Left lung (tissue), 10 donors: Measurements from ENCODE around the gene HDAC9. TPM values are rescaled to one million over a fixed set of nuclear protein-coding genes. Genes with fewer than 3 reads are reported as not detected.

Experiments used
- ATAC-seq: fragments of 200-7000 bp; cut with Tn5 transposase; one replicate; pipeline ENCODE4 v1.9.1; 2020; ENCODE audit warnings: moderate library complexity
- DNase-seq, 4 donors: peaks; one replicate each; pipeline ENCODE4 v3.0.0-alpha.2; 2013 to 2020
- H3K27ac ChIP-seq, 2 donors: fragments of 200-600 bp; sonication (generic) in 1 of 2; one replicate each; pipeline versions ENCODE4 v1.5.0 to v1.8.0; 2020 to 2021
- H3K27me3 ChIP-seq, 2 donors: fragments of 200-600 bp; sonication (generic) in 1 of 2; one replicate each; pipeline versions ENCODE4 v1.5.0 to v1.8.0; 2020 to 2021
- H3K36me3 ChIP-seq, 2 donors: fragments of 200-600 bp; sonication (generic) in 1 of 2; one replicate each; pipeline versions ENCODE4 v1.5.0 to v1.8.0; 2020 to 2021
- H3K4me1 ChIP-seq, 2 donors: fragments of 200-600 bp; one replicate each; pipeline ENCODE4 v1.8.0; 2021
- H3K4me3 ChIP-seq, 2 donors: fragments of 200-600 bp; sonication (generic) in 1 of 2; one replicate each; pipeline versions ENCODE4 v1.5.0 to v1.8.0; 2020 to 2021; ENCODE audit warnings: mild to moderate bottlenecking in 1 of 2
- H3K9me3 ChIP-seq, 2 donors: fragments of 200-600 bp; sonication (generic) in 1 of 2; one replicate each; pipeline versions ENCODE4 v1.5.0 to v1.8.0; 2020 to 2021
- intact Hi-C, 2 donors: fragments of 100-400 bp; cut with DNase I; formaldehyde crosslinking; loops; one replicate each; pipeline versions ENCODE4 v1.11.2 to v1.14.2; 2022
- polyA plus RNA-seq, 6 donors: library from polyadenylated mRNA; unstranded; fragments of 120-200 nt; gene quantifications; one replicate each; pipeline ENCODE4 v1.2.1, GENCODE V29; 2013; ENCODE audit not compliant: insufficient read length in 6 of 6
- total RNA-seq, 2 donors: library from RNA; stranded (reverse); fragmentation: NEBNext Ultra II Directional; extraction: Animal tissue kit (Norgen Biotek cat#: 25700); gene quantifications; one replicate each; pipeline ENCODE4 v1.2.1, GENCODE V29; 2021
- TF ChIP-seq, protein P1 (sequence below), 2 donors: fragments of 200-600 bp; sonication (generic) in 1 of 2; IDR thresholded peaks; one replicate each; pipeline versions ENCODE4 v1.5.0 to v1.8.0; 2021; ENCODE audit warnings: antibody characterized with exemption in 2 of 2
- donor health status: DM: no; HTN: yes; CAD: no.
- donor health status: DM: no; HTN: no; CAD: no.

The HDAC9 gene
- total and polyA plus RNA-seq, 8 donors = 6.7 to 13.2 (median 9.6) TPM

DNA sequence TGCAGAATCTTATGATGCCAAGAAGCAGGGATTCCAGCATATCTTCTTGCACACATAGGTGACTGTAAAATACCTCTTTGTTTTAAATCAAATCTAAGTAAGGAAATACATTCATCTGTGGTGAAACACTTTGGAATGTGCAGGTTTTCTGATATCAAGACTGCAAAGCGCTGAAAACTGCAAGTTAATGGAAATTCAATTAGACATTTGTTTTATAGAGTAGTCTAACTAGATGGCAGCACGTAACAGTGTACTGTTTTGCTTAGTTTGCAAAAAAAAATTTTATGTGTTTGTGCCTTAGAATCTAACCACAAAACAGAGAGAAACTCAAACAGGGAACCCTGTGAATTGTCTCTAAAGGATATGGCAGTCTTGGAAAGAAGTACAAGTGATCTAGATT lies 259.2 kb downstream of the HDAC9 start:
- Histone ChIP-seq H3K4me3 (no peak overlapping the region), H3K9me3 (no peaks in the 10 kb centered on the region), H3K27ac (no peak overlapping the region), H3K27me3 (no peaks in the 10 kb centered on the region), H3K4me1 (no peaks in the 10 kb centered on the region), H3K36me3 (no peaks in the 10 kb centered on the region)
- TF ChIP-seq, protein P1, sequence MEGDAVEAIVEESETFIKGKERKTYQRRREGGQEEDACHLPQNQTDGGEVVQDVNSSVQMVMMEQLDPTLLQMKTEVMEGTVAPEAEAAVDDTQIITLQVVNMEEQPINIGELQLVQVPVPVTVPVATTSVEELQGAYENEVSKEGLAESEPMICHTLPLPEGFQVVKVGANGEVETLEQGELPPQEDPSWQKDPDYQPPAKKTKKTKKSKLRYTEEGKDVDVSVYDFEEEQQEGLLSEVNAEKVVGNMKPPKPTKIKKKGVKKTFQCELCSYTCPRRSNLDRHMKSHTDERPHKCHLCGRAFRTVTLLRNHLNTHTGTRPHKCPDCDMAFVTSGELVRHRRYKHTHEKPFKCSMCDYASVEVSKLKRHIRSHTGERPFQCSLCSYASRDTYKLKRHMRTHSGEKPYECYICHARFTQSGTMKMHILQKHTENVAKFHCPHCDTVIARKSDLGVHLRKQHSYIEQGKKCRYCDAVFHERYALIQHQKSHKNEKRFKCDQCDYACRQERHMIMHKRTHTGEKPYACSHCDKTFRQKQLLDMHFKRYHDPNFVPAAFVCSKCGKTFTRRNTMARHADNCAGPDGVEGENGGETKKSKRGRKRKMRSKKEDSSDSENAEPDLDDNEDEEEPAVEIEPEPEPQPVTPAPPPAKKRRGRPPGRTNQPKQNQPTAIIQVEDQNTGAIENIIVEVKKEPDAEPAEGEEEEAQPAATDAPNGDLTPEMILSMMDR (IDR thresholded peaks at IDR 0.05) = no peak
- intact Hi-C loops = no loop called here
- no peak for DNase-seq
- no peak for ATAC-seq

DNA sequence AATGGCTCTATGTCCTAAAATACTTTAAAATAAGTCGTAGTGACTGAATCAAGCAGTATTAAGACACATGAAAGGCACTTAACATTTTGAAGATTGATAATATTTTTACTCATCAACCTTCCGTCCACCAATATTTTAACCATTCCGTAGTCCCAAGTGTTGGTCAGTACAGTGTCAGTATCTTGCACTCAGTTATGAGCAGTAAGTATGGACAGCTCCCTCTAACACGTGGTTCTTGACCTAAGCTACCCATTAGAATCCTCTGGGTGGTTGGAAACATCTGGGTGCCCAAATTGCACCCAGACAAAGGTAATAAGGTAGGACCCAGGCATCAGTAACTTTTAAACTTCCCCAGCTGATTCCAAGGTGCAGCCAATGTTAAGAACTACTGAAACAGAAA lies 260.2 kb downstream of the HDAC9 start:
- H3K4me1 ChIP-seq = no peaks in the 10 kb centered on the region
- ATAC-seq = no peak
- no peaks in the 10 kb centered on the region for H3K27me3 ChIP-seq
- no peak overlapping the region for H3K27ac ChIP-seq
- intact Hi-C loops = no loop called here
- H3K9me3 ChIP-seq = no peaks in the 10 kb centered on the region
- no peak for DNase-seq
- H3K36me3 ChIP-seq = no peaks in the 10 kb centered on the region
- TF ChIP-seq, protein P1 (IDR thresholded peaks at IDR 0.05) = no peak
- H3K4me3 ChIP-seq = no peak overlapping the region

DNA sequence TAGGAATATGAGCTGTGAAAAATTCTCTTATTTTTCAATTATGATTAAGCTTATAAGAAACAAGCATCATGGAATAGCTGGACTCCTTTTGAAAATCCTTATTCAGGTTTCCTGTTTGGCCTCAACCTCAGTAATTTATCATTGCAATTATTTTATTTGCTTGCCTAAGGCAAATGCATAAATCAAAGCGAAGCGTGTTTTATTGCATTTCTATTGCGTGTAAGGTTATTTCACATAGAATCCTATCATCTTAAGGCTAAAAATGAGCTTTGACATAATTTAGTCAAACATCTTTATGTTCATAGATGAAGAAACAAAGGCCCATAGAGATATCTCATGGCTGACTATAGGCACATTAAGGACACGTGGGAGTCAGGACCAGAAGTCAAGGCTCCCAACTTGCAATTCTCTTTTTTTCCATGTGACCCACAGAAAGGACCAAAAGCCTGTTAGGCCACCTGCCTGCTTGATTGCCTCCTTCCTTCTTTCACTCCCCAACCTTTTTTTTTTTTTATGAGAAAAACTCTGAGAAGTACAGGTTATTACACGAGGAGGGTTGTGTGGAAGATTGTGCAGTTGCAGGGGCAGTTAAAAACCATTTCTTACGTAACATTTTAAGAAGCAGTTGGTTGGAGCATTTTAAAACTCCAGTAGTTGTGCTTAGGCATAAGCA lies 261.0 kb downstream of the HDAC9 start:
- Histone ChIP-seq H3K27me3 (no peaks in the 10 kb centered on the region), H3K9me3 (no peaks in the 10 kb centered on the region), H3K4me3 (no peak overlapping the region), H3K36me3 (no peaks in the 10 kb centered on the region), H3K4me1 (no peaks in the 10 kb centered on the region), H3K27ac (no peak overlapping the region)
- ATAC-seq = no peak
- intact Hi-C loops = no loop called here
- TF ChIP-seq, protein P1 (IDR thresholded peaks at IDR 0.05) = no peak
- DNase-seq = no peak

DNA sequence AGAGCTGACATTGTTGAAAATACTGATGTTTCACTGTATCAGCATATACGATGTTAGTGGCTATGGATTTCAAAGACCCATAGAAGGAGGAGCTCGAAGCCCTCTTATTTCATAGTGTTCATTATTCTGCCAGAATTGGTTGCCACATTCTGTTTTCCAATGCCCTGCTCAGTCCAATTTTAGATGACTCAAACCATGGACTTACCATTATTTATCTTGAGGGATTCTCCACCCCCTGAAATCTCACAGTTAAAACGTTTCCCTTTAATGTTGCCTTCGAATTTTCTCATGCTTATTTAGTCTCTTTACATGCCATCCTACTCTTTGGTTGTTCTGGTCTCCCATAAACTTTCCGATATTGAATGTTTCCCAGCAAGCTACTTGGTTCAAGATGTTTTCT lies 264.5 kb downstream of the HDAC9 start:
- no peak overlapping the region for H3K27ac ChIP-seq
- no peaks in the 10 kb centered on the region for H3K4me1 ChIP-seq
- no peak overlapping the region for H3K4me3 ChIP-seq
- DNase-seq = no peak
- H3K9me3 ChIP-seq = no peaks in the 10 kb centered on the region
- ATAC-seq = no peak
- TF ChIP-seq, protein P1 (IDR thresholded peaks at IDR 0.05) = no peak
- intact Hi-C loops = no loop called here
- H3K27me3 ChIP-seq = no peaks in the 10 kb centered on the region
- no peaks in the 10 kb centered on the region for H3K36me3 ChIP-seq

DNA sequence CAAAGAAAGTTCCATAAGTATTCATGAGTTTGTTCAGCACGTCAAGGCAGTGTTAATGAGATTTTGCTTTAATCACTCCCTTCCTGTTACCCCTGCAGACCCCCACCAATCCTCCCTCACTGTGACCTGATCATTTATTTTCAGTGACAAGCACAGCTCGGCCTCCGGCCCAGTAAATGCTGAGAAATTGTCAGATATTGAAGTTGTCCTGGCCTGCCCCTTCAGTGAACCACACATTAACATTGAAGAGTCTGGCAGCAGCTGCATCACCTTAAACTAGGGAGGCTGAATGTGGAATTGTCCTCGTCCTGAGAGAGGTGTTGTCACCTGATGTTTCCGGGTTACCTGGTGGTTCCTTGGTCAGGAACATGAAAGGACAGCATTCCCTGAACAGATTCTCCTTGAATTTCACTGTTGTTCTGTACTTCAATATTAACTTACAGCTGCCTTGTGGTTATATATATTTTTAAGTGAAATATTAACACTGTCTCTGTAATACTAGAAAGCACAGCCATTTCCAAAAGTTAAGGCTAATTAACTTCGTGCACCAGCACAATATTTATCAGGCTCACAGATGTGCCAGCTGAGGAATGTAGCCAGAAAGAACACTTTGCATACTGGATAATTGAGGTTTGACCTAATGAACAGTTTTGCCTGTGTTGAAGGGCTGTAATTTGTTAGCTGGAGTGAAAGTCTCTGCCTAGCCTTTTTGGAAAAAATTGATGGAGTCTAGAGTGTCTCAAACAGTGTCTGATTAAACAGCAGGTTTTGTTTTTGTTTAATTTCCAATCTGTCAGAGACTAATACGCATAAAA lies 265.3 kb downstream of the HDAC9 start:
- TF ChIP-seq, protein P1 (IDR thresholded peaks at IDR 0.05) = no peak
- ATAC-seq (no peak), DNase-seq (no peak)
- Histone ChIP-seq H3K36me3 (no peaks in the 10 kb centered on the region), H3K9me3 (no peaks in the 10 kb centered on the region), H3K4me3 (no peak overlapping the region), H3K4me1 (no peaks in the 10 kb centered on the region), H3K27me3 (no peaks in the 10 kb centered on the region), H3K27ac (no peak overlapping the region)
- intact Hi-C loops = no loop called here
